HG02763 (cell line): Measurements from ENCODE around the gene GAS7.
"Not testable (repeated sequence)": the region's sequence is repeated elsewhere in the genome, so short reads cannot be mapped to it uniquely, and the experiment has no call there.

Experiments
- ATAC-seq: cut with Tn5 transposase; IDR thresholded peaks from one replicate; pipeline ENCODE4 v1.9.1; 2021; ENCODE audit warnings: mild to moderate bottlenecking, moderate library complexity; ENCODE audit not compliant: unreplicated experiment

GAS7 gene

DNA sequence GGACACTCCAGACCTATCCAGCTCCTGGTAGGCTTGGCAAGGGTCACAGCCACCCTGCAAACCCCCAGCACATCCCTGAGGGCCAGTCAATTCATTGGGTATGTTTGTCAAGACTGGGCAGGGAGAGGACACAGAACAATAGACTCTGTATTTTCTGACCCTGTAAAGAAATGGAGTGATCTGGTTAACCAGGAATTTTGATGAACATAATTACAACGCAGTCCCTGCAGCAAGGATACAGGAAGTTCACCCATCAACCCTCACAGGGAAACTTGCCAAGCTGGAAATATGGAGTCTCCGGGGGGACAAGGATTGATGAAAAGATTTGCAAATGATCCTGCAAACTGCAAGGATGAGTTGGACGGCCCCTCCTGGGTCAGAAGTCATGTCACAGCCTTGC, 167.3 kb downstream of the GAS7 start:
- ATAC-seq, result no peak

DNA sequence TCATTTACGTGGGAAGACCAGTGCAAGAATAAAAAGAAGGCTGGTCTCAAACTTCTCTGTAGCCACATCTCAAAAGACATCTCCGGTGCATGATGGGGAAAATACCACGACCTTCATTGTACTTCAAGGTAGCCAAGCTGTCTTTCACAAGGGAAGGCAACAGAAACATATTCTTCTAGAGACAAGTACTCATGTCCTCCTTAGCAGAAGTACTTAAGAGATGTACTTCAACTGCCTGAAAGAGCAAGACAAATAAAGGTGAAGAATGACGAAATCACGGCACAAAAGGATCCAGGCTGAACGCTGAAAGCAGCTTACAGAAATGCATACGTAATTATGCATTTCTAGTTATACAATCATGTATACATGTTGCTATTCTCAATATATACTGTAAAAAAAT, 169.3 kb downstream of the GAS7 start:
- ATAC-seq, result no peak

DNA sequence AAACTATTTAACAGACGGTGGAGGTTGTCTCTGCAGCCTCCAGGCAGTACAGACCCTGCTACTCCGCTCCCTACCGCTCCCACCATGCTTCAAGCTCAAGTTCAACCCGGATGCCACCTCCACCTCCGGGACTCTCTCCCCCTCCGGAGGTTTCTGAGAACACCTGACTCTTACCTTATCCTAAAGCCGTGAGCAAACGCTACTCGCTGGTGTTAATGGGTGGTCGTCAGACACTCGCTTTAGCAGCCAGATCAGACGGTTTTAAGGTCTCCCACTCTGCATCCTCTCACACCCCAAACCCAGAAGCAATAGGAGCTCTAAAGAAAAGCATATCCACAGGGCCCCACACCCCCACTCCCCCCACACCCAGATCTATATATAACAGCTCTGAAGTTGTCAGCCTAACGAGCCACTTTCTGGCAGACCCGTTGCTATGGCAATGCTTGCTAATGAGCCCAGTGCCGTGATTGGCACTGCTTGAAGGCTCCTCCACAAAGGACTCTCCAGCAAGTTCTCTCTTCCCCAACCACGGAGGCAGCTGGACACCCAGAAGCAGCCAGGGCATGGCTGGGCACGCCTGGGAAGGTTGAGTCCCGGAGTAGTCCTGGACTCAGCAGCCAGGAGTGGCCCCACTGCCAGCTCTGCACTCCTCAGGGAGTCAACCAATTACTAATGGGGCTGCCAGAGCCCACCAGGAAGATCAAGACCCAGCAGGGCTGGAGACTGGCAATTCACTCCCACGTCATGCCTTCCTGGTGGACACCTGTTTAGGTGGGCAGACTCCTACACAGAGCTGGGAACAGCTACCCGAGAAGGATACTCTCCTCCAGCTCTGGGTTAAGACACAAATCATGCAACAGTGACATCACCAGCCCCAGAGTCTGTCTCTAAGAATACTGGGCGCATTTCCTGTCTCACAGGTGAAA, 172.2 kb downstream of the GAS7 start:
- no peak for ATAC-seq

DNA sequence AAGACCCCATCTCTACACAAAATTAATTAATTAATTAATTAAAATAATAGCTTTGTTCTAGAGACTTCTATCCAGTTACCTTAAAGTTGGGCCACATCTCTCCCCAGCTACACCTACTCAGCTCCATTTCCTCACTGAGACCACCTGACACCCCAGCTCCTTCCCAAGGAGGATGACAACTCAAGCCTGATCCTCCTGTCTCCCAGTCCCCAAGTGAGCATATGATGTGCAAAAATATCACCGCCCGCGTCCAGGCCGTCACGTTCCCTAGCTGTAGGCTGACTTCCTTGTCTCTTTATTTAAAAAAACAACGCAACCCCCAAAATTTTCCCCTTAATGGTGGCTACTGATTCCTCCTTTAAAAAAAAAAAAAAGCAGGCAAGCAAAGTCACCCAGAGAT, 173.2 kb downstream of the GAS7 start:
- ATAC-seq, result no peak

DNA sequence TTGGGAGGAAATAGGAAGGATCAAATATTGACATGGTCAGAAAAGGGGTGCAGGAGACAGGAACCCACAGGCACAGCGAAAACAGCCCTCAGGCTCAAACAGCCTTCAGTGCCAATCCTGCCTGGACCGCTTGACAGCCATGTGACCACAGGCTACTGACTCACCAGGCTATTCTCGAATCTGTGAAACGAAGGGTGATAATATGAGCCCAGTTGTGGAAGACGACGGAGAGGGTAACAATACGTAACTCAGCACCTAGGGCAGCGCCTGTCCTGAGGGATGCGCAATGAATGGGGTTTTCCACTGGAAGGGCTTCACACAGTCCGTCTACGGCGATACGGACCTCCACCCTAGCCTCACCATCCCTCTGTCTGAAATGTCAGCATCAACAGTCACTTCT, 176.0 kb downstream of the GAS7 start:
- ATAC-seq, result no peak

DNA sequence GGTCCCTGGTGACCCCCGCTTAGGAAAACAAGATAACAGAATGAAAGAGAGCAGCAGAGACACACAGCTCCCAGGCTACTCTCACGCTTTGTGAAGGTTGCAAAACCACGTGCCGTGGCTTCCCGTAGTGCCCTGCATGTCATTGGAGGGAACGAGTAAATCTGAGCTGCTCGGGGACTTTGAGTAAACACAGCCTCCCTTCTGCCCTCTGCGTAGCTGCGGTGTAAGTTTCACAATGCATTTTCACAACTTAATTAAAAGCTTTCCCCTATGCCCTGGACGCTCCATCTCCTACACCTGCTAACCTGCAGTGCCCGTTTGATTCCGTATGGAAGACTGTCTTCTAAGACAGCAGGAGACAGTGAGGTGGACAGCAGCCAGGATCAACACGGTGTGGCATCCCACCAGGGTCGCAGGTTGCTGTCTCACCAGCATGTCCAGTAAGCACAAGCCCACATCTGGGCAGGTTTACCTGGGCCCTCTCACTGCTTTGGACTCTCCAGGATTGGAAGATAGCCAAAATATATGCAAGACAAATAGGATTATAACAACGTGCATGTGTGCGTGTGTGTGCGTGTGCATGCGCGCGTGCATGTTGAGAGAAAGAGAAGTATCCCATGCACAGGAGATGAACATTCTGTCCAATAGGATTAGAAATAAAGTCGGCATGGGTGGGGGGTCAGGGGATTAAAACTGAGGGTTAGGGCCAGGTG, 177.0 kb downstream of the GAS7 start:
- no peak for ATAC-seq

DNA sequence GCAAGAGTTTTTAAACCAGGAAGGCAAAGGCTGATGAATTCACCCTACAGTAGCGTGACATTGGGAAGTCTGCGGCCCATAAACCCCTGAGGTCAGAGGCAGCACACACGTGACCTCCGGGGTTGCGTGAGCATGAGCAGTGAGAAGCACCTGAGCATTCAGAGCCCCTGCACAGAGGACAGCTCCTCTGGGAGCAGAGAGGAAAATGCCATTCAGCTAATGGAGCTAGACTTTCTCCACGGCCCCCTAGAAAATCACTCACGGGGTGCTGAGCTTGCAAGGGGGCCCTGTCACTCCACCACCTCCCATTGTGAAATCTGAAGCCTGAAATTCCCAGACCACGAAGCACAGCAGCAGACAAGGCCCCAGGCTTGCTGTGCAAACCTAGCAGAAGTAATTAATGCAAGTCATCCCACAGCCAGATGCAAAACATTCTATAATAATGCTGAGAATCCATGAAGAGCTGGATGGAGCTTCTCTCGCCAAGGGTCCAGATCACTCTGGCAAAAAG, 178.4 kb downstream of the GAS7 start:
- no peak for ATAC-seq

DNA sequence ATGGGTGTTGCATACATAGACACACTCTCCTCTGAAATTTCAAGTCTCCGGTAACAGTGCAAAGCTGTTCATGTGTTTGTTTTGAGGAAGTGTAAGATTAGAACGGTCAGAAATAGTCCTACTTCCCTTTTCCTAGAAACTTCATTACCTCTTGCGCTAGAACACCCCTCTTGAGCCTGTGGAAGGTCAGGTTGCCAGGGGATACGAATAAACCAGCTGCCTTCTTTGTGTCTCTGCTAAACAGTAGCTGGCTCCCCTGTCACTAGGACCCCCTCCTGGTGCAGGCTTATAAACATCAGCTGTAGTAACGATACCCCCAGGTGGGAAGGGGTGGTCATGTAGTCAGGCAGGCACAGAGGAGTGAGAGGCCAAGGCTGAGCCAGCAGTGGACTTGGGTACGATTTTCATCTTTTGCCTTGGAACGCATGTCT, 179.9 kb downstream of the GAS7 start:
- peak; percentile 52 for ATAC-seq

DNA sequence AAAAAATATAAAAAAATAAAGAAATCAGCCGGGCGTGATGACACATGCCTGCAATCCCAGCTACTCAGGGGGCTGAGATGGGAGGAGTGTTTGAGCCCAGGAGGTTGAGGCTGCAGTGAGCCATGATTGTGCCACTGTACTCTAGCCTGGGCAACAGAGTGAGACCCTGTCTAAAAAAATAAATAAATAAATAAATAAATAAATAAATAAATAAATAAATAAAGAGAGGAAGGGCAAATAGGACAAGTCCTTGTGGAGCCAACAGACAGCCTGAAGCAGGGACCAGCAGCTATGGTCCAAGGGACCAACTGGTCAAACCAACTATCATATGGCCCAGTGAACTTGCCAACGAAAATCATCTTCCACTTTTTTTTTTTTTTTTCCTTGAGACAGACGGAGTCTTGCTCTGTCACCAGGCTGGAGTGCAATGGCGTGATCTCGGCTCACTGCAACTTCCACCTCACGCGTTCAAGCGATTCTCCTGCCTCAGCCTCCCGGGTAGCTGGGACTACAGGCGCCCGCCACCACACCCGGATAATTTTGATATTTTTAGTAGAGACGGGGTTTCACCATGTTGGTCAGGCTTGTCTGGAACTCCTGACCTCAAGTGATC, 181.3 kb downstream of the GAS7 start:
- ATAC-seq, result not testable (repeated sequence)

DNA sequence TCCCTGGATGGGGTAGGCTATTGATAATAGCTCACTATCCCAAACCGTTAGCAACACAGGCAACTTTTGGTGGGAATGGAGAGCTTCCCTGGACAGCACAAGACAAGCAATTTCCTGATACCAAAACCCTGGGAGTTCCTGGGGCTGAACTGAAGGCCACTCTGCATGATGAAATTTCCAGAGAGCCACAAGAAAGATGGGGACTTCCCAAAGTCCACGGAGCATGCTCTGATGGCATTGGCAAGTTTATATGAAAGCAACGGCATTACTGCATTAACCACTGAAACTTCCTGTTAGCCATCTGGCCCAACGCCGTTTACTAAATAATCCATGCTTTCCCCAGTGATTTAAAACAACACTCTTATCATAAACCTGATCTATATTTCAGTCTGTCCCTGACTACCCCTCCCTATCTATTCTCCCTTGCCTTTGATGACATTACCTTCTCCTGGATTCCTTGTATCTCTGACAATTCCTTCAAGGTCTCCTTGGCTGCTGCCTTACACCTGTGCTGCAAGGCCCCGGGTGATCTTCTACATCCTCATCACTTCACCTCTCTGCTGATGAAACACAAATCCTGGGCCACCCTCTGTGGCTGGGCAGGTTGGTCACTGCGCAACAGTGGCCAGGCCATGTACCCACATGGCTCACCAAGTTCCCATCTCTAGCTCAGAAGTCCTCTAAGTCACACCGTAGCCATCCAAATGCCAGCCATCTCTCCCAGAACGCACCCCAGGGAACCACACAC, 184.9 kb downstream of the GAS7 start:
- peak; percentile 81 for ATAC-seq

DNA sequence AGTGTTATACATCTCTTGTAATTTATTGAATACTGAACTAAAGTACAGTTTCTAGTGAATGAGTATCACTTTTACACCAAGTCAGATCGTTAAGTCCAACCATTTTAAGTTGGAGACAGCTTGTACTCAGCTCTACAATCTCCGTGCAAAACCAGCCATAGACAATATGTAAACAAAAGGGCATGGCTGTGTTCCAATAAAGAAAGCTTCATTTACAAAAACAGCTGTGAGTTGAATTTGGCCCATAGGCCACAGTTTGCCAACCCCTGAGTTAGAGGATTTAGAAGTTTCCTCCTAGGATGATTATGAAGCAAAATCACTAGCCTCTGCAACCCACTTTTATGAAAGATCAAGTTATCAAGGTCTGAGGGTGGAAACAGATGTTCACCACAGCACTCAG, 187.7 kb downstream of the GAS7 start:
- no peak for ATAC-seq

DNA sequence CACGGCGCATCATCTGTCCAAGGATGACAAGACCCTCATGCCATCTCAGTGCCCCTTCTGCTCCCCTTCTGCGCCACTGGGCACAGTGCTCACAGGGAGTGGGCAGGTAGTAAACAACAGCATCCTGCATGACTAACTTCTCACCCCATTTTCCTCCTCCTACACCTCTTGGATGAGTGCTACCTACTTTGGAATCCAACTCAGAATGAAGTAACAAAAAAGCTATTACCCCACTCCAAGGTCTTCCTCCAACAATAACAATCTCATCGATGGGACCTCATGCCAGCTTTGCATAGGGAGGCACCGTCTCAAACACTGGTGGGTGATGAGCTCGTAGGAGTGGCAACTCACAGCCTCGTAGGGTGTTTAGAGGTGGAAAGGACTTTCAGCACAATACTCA, 194.7 kb downstream of the GAS7 start:
- no peak for ATAC-seq

DNA sequence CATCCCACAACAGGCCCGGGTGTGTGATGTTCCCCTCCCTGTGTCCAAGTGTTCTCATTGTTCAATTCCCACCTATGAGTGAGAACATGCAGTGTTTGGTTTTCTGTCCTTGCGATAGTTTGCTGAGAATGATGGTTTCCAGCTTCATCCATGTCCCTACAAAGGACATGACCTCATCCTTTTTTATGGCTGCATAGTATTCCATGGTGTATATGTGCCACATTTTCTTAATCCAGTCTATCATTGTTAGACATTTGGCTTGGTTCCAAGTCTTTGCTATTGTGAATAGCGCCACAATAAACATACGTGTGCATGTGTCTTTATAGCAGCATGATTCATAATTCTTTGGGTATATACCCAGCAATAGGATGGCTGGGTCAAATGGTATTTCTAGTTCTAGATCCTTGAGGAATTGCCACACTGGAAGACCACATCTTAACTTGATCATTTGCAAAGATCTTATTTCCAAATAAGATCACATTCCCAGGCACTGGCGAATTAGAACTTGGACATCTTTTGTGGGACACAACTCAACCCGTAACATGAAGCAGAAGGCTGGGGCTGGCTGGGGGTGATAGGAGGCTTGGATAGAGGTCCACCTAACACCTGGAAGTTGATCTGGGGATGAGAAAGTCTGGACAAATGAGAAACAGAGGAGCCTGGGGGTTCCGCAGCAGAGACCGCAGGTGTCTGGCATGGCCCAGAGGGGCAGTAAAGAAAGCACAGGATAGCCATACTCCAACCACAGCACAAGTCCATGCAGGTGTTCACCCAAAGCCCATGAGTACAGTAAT, 195.6 kb downstream of the GAS7 start:
- ATAC-seq, result not testable (repeated sequence)

DNA sequence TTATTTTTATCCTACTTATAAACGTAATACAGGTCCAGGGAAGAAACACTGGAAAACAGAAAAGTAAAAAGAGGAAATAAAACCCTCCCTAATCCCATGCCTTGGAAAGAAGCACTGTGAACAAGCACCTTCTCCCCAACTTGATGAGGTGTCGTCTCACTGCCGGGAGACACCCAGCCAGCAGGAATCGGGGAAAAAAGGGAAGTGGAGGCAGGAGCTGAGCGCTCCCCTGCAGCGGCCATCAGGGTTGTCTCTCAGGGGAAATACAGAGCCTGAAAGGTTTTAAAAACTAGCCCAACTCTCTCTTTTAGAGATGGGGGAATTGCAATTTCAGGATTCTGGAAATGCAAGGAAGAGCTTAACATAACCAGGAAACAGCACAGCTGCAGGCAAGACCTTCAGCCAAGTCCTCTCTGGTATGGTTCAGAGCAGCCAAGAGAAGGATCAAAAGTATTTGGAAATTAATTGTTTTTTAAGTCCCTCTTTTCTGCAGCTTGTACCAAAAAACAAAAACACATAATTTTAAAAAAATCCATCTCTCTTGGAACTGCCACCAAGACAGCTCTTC, 197.0 kb downstream of the GAS7 start:
- no peak for ATAC-seq

DNA sequence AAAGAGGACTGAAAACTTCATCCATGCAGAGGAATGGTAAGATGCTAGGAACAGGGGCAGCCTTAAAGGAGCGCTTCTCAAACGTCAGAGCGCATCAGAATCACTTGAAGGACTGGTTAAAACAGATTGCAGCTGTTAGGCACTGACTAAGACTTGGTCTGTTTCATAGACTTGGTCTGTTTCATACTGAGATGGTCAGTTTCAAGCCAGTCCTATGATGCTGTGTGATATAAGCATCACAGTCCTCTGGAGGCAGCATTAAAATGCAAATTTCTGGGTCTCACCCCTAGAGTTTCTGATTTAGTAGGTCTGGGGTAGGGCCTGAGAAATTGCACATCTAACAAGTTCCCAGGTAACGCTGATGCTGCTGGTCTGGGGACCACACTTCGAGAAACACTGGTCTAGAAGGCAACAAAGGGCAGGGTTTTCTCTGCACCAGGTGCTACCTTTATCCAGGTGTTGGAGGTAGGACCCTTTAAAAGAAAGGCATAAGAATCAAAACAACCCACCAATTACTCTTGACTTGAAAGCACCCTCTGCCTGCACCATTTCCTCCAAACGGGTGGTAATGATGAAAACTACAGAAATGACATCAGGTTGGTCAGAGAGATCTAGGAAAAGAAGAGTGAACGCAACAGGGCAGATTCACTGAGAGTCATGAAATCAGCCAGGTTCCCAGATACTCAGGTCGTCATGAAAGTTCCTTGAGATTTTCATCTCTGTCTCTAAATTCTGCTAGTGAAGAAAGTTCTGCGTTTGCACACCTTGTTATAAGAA, 198.3 kb downstream of the GAS7 start:
- no peak for ATAC-seq

DNA sequence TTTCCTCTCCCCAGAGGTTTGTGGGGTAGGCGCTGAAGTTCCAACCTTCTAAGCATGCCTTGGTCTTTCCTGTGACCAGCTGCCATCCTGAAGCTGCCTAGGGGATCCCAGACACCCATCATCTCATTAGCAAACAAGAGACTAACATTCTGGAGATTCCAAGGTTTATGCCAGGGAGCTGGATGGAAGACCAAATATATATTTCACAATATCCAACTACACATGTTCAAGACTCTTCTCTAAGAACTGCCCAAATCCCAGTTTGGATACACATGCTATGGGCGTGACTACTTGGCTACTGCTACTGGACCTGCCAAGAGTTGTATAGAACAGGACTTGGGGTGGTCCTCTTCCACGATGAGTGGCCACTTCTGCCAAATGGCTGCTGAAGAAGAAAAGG, 200.3 kb downstream of the GAS7 start:
- ATAC-seq, result no peak

DNA sequence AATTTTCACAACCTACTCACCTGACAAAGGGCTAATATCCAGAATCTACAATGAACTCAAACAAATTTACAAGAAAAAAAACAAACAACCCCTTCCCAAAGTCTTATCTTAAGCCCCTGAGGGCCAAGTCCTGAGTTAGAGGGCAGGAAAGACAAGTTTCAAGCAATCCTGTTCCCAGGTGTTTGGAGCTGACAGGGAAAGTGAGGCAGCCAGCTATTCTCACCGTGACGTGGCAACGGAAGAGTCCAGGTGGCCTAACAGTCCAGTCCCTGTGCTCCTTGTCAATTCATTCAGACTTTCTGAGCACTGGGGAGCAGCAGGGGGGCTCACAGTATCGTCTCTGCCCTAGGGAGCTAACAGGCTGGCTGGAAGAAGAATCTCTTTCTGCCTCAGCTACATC, 203.6 kb downstream of the GAS7 start:
- no peak for ATAC-seq

DNA sequence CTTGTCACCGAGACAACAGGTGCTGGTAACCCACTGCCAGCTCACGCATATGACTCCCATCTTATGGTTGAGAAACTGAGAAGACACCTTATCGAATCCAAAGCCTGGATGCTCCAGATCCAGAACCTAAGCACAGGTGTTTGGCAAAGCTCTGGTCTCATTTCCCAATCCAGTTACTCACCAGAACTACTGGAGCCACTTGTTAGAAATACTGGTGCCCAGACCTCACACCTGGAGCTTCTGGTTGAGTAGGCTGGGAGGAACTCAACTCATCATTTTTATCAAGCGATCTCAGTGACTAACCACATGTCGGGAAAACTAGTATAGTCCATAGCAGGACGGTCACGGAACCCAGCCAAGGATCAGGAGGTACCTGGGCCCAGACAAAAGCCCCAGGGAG, 206.6 kb downstream of the GAS7 start:
- no peak for ATAC-seq

DNA sequence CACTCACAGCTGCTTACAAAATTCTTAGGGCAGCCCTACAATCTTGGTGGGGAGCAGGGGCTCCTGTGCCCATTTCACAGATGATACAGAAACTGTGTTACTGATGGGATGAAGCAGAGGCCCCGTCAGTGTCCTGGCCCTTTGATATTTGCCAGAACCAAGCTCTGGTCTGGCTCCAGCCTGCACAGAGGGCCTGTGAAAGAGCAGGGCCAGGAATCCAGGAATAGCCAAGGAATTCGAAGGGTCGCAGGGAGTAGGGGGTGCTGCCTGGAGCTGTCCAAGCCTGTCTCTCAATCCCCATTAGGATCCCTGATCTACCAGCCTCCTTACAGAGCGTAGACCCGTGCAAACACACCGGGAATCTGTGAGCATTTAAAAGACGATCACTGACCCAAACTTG, 207.1 kb downstream of the GAS7 start:
- no peak for ATAC-seq
